CD4-positive, alpha-beta T cell treated with Interleukin-17A for 1 hour (primary cell): ENCODE data around the gene CBR3.
A peak's percentile ranks its signal among the peaks of the same experiment; 100 is the strongest.

Source experiments
- DNase-seq: peaks from one replicate; pipeline ENCODE4 v3.0.0-alpha.2; 2020

Gene CBR3

DNA sequence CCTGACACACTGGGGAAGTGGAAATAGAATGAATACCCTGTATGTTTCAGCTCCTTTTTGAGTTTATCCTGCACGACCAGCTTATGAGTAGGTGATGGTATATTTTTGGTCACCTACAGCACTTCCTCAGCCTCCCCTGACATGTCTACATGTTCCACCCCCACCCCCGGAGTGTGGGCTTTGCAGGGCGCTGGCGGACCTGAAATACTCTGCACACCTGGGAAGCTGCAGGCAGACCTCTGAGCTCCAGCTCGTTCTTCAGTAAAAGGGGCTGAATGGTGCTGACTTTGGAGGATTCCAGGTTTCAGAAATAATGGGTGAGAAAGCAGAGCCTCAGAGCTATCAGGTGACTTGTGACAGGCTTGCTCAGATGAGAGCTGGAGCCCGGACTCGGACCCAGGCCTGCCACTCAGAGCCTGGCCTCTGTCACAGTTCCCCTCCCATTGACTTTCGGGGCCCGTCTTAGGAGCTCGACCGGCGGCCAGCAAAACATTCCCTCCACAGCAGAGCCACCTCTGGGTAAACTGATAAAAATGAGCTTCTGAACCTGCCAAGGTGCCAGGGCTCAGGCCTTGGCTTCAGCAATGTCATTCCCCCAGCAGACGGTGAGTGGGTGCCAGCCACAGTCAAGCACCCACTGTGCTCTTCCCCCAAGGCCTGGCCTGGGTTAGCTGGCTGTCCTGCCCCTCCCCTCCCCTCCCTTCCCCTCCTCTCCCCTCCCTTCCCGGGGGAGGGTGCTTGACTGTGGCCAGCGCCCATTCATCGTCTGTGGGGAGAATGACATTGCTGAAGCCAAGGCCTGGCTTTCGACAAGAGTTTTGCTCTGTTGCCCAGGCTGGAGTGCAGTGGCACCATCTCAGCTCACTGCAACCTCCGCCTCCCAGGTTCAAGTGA lies 51.9 kb downstream of the CBR3 start:
- DNase-seq, result no peak

DNA sequence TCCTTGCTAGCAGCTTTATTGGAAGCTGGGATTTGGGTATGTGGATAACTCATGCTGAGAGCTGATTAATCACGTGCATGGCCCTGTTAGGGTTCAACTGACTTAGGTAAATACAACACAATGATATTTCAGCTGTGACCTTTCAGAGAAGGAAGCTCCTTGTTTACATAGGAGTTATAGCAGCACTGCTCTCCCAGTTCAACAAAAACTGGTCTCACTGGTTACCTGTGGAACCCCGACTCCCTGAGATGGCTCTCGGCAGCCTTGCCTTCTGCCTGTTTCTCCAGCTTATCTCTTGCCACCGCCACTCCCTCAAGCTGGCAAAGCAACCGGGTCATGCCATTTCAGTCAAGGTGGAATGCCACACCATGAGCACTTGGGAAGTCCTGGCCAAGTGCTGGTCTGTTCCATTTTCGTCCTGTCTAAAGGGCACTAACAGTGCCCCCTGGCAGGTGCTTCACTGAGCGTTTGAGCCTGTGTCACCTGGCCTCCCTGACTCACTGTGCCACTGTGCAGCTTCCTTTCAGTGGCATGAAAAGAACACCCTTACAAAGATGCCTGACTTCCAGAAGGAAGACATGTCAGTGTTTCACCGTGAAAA lies 53.3 kb downstream of the CBR3 start:
- DNase-seq, result no peak

DNA sequence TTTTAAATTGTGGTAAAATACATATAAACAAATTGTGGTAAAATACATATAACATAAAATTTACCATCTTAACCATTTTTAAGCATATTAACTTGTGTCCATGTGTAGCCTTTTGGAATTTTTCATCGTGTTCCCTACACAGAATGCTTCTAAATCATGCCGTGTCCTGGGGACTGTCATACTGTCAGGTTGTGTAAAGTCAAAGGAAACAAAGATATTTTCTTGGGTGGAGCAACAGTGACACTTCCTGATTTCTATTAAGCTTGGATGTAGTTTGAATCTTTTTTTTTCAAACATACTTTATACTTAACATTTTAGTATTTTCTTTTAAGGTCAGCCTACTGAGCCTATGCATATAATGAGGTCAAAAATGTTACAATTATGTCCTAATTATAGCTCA lies 54.1 kb downstream of the CBR3 start:
- DNase-seq, result peak; percentile 10

DNA sequence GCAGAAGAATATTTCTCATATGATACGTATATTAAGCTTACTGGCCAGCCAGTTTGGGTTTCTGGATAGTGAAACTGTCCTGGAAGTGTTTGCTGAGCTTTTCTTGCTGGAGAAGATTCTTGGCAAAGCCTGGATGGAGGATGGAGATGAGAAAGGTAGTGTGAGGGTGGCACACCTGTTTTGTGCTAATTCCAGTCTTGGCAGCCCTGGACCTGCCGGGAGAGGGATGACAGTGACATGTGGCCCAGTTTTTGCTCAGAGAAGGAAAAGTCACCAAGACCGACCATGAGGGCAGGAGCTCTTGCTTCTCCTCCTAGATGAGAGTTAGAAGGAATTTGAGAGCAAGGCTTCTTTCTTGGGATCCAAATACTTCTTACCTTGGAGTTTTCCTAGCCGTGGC lies 55.9 kb downstream of the CBR3 start:
- DNase-seq, result no peak

DNA sequence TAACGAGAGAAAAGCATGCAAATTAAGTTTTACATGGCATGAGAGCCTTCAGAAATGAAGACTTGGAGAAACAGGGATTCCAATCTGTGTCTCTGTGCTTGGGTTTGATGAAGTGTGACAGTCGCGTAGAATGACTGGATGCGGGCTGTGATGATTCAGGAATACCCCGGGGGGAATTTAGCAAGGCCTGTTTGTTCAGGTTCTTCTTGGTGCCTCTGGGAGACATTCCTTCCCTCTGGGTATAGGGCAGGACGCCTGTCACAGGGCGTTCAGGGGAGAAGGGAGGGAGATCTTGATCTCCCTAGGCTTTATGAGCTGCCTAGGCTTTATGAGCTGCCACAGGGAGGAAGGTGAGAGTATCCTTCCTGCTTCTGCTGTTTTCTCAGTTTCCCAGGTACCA lies 58.3 kb downstream of the CBR3 start:
- DNase-seq, result no peak

DNA sequence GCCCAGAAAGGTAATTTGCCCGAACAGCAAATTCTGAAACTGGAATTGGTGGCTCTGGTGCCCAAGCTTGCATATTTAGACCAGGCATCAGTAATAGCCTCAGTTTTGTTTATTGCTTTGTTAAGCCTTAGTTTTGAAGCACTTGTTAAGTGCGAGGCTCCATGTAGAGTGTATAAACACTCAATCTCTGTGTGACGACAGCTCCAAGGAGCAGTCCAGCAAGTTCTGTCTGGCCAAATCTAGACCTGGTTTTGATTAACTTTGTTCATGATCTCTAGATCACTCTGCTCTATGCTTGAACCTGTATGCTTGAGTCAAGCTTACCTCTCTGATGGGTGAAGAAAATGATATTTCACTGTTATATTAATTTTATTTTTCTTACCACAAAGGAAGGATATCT lies 59.1 kb downstream of the CBR3 start:
- DNase-seq, result no peak

DNA sequence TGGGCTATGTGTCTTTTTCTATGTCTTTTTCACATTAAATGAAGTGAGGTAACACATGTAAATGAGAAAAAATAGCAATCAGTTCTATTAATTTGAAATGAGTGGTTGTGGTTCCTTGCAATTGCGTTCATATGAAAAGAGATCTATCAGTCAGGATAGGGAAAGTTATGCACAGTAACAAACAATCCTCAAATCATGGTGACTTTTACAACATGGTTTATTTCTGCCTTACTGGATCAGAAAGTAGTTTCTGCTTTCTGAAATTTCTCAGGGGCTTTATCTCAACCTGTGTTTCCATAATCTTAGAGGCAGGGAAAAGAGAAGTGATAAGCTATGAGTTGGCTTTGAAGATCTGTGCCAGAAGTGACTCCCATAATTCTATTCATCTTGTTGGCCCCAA lies 60.7 kb downstream of the CBR3 start:
- DNase-seq, result no peak
